GM21723 (cell line): ENCODE data around the gene TRIM62.

Experiments used
- ATAC-seq: cut with Tn5 transposase; IDR thresholded peaks from one replicate; pipeline ENCODE4 v1.9.1; 2021; ENCODE audit warnings: mild to moderate bottlenecking, moderate library complexity; ENCODE audit not compliant: unreplicated experiment

Gene TRIM62

GRCh38 chr1:33181921-33182341, at the start of gene TRIM62:
TRIM62 (minus strand) TSS chr1:33182043; CDS start chr1:33181432, 611 bp downstream.
- peak; percentile 68 for ATAC-seq

GRCh38 chr1:33231166-33231565, 49.3 kb upstream of the TRIM62 start:
- ATAC-seq, result no peak

- no peak for ATAC-seq
Observed at GRCh38 chr1:33228935-33229487, 47.2 kb upstream of the TRIM62 start.

GRCh38 chr1:33225586-33225985, 43.7 kb upstream of the TRIM62 start:
- no peak for ATAC-seq

GRCh38 chr1:33224166-33224707, 42.4 kb upstream of the TRIM62 start:
- ATAC-seq, result no peak

GRCh38 chr1:33222381-33222780, 40.5 kb upstream of the TRIM62 start:
- ATAC-seq, result no peak

- no peak for ATAC-seq
Observed at GRCh38 chr1:33221385-33221758, 39.5 kb upstream of the TRIM62 start.

- no peak for ATAC-seq
Observed at GRCh38 chr1:33220676-33221384, 39.0 kb upstream of the TRIM62 start.

GRCh38 chr1:33219886-33220661, 38.2 kb upstream of the TRIM62 start:
- no peak for ATAC-seq

- ATAC-seq, result no peak
Observed at GRCh38 chr1:33211972-33212371, 30.1 kb upstream of the TRIM62 start.

GRCh38 chr1:33206340-33206739, 24.5 kb upstream of the TRIM62 start:
- no peak for ATAC-seq

- ATAC-seq, result no peak
Observed at GRCh38 chr1:33195556-33195955, 13.7 kb upstream of the TRIM62 start.

GRCh38 chr1:33191731-33192275, 10.0 kb upstream of the TRIM62 start:
- ATAC-seq, result no peak

GRCh38 chr1:33190701-33191100, 8.9 kb upstream of the TRIM62 start:
- no peak for ATAC-seq

- ATAC-seq, result no peak
Observed at GRCh38 chr1:33188572-33189275, 6.9 kb upstream of the TRIM62 start.

GRCh38 chr1:33186936-33187335, 5.1 kb upstream of the TRIM62 start:
- no peak for ATAC-seq

GRCh38 chr1:33185541-33185940, 3.7 kb upstream of the TRIM62 start:
- ATAC-seq, result no peak

GRCh38 chr1:33183306-33183705, 1.5 kb upstream of the TRIM62 start:
- no peak for ATAC-seq

GRCh38 chr1:33182896-33183295, 1.1 kb upstream of the TRIM62 start:
- no peak for ATAC-seq

GRCh38 chr1:33182401-33182841, 578 bp upstream of the TRIM62 start:
- ATAC-seq, result no peak
